ENCODE measurements around the gene TEAD1.

TEAD1 gene

DNA sequence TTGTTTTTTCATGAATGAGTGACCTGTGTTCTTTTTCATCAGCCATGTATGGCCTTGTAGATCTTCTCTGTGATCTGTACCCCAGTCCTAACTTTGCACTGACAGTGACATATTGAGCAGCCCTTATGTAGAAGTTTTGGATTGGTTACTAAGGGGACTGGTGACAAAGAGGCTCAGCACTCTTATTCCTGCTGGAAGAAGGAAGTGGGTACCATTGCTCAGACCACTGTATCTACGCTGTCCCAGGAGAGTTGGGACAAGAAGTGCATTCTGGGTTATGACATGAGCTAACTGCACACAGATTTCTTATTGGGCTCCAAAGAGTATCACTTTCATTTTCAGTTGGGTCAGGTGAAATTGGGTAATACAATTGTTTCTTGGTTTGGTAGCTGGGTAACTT is 227.1 kb downstream of the TEAD1 start:
- DNase-seq (ENCODE audit: low read depth) = no peak

DNA sequence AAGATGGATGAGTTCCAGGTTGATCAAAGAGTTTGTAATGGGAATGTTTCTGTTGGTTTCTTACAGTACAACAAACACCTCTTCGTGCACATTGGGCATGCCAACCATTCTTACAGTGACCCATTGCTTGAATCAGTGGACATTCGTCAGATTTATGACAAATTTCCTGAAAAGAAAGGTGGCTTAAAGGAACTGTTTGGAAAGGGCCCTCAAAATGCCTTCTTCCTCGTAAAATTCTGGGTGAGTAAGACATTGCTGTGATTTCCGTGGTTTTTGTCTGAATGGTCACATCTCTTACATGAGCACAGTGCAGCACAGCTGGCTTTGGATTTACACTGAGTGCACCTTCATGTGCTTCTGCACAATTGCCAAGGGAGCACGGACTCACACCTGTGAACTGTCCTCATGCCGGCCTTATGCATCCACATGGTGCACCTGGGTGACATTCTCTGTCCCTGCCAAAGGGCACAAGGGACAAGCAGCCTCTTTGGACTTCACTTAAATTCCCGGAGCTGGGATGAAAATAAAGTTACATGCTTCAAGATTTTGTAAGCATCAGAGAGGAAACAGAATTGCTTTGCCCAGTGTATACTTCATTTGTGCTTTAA is 227.8 kb downstream of the TEAD1 start:
- DNase-seq (ENCODE audit: low read depth) = no peak

- DNase-seq (ENCODE audit: low read depth) = no peak
Measured at GRCh38 chr11:12902791-12903486, 228.7 kb downstream of the TEAD1 start.

DNA sequence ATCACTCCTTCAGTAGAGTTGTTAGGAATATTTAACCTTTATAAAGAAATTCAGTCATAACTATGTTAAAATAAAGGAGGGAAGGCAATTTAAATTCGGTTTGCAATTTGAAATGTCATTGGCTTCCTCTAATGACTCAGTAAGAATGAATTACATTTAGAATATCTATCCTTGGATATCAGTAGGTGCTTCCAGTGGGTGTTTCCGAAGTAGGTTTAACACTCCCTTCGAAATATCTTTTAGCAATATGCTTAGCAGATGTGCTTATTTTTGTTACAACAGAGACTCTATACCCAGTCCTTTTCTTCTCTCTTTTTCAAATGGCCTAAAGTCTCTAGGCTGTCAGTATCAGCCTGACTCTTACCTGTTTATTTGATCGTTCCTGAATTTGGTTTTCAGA is 231.2 kb downstream of the TEAD1 start:
- no peak for DNase-seq (ENCODE audit: low read depth)

- no peak for DNase-seq (ENCODE audit: low read depth)
Measured at GRCh38 chr11:12906501-12906900, 232.3 kb downstream of the TEAD1 start.

- DNase-seq (ENCODE audit: low read depth) = no peak
Measured at GRCh38 chr11:12909879-12910278, 235.7 kb downstream of the TEAD1 start.

DNA sequence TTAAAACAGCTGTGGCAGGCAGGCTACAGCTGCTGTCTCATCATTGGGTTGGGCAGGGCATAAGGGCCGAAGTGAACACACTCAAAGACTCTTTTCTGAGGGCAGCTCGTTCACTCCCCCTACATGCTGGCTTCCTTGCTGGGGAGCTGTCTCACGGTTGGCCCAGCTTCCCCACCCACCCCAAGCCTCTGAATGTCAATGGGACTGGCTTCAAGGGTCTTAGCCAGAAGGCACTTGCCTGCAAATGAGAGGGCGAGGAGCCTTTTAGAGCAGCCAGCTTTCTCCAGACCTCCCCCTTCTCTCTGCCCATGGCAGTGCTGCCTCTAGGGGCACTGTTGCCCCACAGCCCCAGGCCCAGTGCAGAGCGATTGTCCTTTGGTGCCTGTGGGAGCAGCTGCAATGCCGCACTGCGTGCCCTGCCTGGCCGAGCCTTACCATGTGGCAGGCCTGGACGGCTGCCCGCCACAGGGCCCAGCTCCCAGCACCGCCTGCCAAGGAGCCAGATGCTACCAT is 240.2 kb downstream of the TEAD1 start:
- no peak for DNase-seq (ENCODE audit: low read depth)

DNA sequence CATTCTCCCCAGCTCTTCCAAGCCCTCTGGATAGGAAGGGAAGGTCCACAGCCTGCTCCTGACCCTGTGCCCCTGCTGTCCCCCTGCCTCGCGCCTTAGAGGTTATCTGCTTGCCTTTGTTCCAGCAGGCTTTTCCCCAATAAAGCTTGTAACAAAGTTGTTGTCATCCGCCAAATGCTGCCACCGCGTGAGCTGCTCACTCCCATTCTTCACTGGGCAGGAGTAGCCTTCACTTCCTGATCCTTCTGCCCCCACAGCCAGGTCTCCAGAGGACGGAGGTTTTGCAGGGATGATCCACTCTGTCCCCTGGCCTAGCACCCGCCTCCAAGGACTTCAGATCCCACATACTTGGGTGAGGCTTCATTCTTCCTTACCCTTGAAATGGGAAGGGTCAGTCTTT is 240.9 kb downstream of the TEAD1 start:
- no peak for DNase-seq (ENCODE audit: low read depth)

DNA sequence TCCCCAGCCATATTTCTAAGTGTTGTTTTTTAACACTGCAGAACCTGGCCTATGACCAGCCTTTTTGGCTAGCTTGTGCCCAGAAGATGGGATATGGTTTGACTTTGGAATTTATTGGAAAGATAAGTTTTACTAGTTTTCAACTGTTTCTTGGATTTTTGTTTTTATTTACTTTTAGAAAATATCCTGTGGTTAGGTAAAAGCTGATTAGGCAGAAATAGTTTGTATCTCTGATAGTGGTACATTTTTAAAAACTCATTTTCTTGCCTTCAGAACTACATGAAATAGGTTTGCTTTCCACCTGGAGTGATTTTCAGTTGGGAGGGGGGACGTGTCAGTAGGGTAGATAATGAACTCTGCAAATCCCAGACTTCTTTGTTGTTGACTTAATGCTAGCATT is 243.6 kb downstream of the TEAD1 start:
- DNase-seq (ENCODE audit: low read depth) = no peak

DNA sequence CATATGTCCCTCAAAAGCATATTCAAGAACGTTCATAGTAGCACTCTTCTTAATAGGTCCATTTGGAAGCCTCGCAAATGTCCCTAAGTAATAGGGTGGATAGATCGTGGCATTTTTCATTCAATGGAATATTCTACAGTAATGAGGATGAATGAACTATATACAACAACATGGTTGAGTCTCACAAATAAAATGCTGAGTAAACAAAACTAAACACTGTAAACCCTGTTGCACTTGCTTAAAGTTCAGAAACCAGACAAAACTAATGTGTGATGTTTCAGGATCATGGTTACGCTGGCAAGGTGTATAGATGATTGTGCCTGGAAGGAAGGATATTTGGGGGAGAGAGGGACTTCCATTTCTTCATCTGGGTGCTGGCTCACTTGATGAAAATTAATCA is 244.4 kb downstream of the TEAD1 start:
- DNase-seq (ENCODE audit: low read depth) = no peak

DNA sequence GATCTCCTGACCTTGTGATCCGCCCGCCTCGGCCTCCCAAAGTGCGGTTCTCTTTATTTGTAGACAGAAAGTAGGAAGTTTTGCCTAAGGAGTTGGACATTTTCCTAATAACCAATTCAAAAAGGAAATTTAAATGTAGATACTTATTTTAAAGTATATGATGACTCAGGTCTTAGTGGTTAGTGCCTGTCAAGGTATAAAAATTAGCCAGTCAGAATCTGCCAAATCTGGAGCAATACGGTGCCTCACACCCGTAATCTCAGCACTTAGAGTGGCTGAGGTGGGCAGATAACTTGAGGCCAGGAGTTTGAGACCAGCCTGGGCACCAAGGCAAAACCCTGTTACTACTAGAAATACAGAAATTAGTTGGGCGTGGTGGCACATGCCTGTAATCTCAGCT is 248.2 kb downstream of the TEAD1 start:
- DNase-seq (ENCODE audit: low read depth) = no peak

DNA sequence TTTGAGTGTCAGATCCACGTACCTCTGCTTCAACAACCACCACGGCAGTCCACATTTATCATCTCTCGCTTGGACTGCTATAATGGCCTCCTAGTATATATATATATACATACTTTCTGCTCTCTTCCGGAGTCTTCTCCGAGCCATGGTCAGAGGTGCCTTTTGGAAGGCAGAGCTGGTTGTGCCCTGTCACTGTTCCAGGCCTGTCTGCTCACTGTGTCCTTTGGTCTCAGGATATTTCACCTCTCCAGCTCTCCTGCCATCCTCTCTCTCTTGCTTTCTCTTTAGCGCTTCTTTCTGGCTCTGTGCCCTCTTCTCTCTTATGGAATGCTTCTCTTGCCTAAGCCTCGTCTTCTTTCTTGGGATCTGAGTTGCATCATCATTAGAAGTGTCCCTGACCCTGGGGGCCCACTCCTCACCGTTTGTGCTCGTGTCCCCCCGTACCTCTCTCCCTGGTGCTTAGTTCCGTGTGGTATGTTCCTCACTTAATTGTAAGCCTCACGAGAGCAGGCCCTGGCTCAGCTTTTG is 248.8 kb downstream of the TEAD1 start:
- DNase-seq (ENCODE audit: low read depth) = no peak

DNA sequence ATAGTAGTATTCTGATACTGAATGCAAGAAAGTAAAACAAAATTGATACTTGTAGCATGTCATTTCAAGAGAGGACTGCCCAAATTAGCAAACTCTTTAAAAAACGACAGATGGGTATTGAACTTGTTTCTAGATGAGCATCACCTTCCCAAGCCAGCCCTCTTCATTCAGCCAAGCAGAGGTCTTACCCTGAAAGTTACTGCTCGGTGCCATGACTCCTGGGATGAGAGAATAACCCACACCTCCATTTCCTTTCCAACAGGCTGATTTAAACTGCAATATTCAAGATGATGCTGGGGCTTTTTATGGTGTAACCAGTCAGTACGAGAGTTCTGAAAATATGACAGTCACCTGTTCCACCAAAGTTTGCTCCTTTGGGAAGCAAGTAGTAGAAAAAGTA is 250.4 kb downstream of the TEAD1 start:
- DNase-seq (ENCODE audit: low read depth) = no peak

- no peak for DNase-seq (ENCODE audit: low read depth)
Measured at GRCh38 chr11:12925520-12925919, 251.3 kb downstream of the TEAD1 start.

GRCh38 chr11:12927221-12927620 is 253.0 kb downstream of the TEAD1 start:
- DNase-seq (ENCODE audit: low read depth) = no peak

DNA sequence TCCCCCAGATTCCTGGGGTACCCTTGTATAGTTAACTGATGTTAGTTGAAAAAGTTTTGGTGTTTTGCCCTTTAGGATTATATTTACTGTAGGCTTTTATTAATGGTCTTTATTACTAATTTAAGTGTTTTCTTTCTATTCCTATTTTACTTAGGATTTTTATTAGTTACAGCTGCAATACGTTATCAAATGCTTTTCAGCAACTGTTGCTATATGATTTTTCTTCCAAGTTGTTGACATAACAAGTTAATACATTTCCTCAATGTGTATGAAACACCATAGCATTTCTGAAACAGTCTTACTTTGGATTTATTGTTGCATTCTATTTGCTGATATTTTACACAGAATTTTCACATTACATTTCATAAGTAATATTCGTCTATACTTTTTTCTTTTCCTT is 253.7 kb downstream of the TEAD1 start:
- no peak for DNase-seq (ENCODE audit: low read depth)

GRCh38 chr11:12930850-12931249 is 256.6 kb downstream of the TEAD1 start:
- DNase-seq (ENCODE audit: low read depth) = no peak

- DNase-seq (ENCODE audit: low read depth) = no peak
Measured at GRCh38 chr11:12932485-12932884, 258.3 kb downstream of the TEAD1 start.

- DNase-seq (ENCODE audit: low read depth) = no peak
Measured at GRCh38 chr11:12936200-12936599, 262.0 kb downstream of the TEAD1 start.

DNA sequence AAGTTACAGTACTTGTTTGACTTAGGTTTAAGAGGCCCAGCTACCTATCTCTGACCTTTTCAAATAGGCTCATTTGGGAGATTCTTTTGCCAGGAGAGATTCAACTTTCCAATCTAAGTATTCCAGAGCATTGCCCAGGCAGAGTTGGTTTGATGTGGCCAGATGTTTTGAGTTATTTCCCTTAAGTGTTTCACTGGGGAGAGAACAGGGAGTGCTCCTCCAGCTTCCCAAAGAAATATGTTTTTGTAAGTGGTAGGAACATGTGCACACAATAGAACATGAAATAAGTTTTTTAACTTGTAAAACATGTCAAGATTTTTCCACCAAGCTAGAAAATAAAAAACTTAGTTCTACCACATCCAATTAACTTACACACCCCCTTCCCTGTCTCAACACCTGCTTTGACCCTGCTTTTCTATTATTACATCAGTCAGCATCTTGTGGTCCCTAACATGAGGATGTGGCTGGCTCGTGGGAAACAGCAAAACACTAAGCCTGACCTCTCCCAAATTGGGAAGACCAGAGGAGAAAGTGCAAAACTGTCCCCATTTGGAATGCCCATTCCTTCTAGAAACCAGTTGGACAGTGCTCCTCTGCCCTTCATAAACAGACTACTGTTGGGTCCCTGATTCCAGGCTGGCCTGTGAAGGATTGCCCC is 264.5 kb downstream of the TEAD1 start:
- DNase-seq (ENCODE audit: low read depth) = no peak

GRCh38 chr11:12941671-12942070 is 267.4 kb downstream of the TEAD1 start:
- no peak for DNase-seq (ENCODE audit: low read depth)

DNA sequence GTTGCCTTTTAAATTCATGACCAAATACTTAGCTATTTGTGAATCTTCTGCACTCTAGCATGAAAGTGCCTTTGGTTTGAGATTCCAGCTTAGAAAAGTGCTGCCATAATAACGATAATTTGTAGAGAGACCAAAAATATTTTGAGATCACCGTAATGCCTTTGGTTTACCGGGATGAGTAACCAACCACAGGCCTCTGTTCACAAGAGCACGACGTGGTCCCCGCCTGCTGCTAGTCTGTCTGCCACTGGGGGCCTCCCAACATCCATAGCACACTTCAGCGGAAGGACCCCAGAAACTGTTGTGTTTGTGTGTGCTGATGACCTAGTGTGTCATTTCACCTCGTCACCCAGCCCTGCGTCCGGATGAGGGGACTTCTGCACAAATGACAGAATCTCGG is 267.9 kb downstream of the TEAD1 start:
- no peak for DNase-seq (ENCODE audit: low read depth)

- DNase-seq (ENCODE audit: low read depth) = no peak
Measured at GRCh38 chr11:12943311-12943710, 269.1 kb downstream of the TEAD1 start.
